NCI-H82 treated with DMSO at 0.1 percent for 48 hours (cell line): ENCODE results near the gene XYLB.

ENCODE experiments used
- DNase-seq: peaks from one replicate; lab custom pipeline; 2025; ENCODE audit not compliant: unreplicated experiment; lab: John Stamatoyannopoulos, UW

XYLB gene

DNA sequence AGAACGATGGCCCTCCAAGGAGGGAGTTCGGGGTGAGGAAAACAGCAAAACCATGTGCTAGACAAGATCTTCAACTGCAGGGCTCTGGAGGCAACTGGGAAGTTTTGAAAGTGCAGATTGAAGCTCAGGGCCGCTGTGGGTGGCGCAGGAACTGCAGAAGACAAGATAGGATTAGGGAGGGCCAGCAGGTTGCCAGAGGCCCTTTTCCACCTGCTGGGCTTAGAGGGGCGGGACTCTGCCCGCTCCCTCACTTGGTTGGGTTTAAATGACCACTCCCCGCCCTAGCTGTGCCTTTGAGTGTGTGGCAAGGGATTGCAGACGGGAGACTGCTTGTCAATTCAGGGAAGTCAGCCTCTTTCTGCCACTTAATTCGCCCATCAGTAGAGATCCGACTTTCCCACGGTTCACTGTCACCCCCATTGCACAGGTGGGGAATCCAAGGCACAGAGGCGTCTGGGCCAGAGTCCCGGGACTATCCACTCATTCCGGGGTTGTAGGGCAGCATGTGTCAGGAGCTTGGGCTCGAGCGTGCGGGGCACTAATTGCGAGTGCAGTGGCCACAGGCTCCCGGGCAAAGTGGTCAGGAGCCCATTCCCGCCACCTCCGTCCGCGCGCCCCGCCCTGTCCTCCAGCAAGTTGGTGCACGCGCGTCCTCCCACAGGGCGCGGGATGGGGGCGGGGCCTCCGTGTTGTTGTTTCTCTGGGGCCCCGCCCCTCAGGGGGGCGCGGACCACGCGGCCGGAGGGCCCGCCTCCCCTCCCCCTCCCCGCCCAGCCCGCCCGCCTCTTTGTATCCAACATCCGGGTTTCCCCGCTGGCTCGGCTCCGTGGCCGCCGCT lies 106.7 kb downstream of the XYLB start, which contains the start of gene ACVR2B:
TSS of gene ACVR2B (plus strand) at position 816 of the 838 bp plus-strand sequence. CDS start 433 bp downstream, outside the sequence.
- DNase-seq = peak; percentile 56

DNA sequence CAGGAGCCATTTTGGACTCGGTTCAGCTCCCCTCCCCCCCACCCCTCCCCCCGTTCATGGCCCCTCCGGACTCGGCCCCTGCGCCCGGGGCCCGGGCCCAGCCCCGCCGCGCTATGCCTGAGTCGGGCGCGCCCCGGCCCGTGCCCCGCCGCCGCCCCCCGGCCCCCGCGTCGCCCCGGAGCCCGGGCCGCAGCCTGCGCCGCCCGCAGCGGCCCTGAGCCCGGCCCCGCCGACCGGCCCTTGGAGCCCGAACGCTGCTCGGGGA lies 107.3 kb downstream of the XYLB start:
- DNase-seq = no peak

DNA sequence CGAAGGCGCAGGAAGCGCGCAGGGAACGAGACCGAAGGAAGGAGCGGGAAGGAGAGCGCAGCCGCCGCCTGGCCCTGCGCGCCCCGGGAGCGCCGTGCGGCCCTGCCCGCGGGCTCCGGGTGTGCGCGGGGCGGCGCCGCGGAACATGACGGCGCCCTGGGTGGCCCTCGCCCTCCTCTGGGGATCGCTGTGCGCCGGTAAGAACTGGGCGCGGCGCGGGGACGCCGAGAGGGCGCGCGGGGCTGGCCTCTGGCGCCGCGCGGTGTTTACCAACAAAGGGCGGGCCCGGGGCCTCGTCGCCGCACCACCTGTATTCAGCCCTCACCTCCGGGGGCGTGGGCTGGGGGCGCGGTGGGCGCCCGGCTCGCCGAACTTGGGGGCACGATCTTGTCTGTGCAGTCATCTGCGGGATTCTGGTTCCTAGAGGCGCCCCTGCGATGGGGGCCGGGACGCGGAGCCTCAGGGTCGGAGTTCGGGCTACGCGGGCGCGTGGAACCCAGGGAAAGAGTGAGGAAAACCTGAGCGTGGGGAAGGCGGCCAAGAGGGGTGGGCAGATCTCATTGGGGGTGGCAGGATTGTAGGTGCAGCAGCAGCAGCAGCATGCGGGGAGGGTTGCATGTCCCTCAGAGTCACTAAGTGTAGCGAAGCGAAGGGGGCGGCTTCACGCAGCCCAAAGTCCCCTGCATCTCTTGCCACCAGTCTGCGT lies 107.7 kb downstream of the XYLB start:
- DNase-seq = no peak

DNA sequence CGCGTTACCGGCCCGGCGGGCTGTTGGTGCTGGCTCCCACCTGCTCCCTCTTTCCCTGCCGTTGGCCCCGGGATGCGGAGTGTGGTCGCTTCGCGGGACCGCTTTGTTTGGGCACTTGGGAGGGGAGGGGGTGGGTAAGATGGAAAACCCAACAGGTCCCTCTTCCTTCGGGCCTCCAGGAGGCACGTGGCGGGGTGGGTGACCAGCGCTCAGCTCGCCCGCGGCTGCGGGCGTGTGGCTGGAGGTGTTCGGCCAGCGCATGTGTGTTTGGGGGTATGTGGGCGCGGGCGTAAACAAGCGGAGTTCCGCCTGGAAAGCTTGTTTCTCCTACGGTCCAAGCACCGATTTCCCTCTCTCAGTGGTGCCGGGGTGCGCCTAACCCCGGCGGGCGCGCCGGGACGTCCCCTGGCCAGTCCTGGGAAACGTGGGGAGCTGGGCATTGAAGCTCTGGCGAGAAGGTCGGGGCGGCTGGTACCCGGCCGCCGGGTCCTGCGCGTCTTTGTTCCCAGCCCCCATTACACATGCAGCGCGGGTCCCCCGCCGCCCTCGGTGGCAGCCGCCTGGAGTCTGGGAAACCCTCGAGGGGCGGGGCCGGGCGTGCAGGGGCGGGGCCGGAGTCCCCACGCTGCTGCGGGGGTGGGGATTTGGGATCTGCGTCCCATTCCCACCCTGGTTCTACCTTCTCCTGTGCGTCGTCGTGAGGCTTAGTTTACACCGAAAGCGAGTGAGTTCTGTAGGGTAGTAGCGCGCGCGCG lies 108.5 kb downstream of the XYLB start:
- peak; percentile 13 for DNase-seq

DNA sequence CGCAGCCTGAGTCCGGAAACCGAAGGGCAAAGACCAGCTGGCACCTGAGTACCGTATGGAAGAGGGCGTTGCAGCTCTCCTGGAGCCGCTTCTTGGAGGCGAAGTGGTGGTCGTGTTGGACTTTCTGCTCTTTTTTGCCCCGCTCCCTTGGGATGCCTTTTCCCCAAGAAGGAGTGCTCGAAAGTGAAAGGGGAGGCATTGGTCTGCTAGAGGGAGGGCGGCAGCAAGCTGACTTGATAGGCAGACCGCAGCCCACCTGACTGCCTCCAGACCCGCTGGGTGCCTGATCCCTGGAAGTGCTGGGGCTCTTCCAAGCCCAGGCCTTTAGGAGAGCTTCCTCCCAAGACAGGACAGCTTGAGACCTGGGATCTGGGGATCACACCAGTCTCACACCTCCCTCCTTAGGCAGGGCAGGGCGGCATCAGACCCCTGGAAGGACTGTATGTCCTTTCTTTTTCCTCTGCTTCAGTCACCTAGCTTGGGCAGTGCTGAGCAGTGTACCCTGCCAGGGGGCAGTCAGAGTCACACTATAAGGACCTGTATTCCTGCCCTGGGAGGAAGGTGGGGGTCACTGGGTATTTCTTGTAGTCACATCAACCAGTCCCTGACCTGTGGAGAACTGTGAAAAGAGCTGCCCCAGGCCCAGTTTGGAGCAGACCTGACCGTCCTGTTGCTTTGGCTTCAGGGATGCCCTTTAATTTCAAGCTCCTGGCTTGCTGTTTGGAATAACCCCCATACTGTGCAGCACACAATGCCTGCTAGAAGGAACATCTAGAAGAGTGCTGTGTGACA lies 109.2 kb downstream of the XYLB start:
- DNase-seq = no peak

DNA sequence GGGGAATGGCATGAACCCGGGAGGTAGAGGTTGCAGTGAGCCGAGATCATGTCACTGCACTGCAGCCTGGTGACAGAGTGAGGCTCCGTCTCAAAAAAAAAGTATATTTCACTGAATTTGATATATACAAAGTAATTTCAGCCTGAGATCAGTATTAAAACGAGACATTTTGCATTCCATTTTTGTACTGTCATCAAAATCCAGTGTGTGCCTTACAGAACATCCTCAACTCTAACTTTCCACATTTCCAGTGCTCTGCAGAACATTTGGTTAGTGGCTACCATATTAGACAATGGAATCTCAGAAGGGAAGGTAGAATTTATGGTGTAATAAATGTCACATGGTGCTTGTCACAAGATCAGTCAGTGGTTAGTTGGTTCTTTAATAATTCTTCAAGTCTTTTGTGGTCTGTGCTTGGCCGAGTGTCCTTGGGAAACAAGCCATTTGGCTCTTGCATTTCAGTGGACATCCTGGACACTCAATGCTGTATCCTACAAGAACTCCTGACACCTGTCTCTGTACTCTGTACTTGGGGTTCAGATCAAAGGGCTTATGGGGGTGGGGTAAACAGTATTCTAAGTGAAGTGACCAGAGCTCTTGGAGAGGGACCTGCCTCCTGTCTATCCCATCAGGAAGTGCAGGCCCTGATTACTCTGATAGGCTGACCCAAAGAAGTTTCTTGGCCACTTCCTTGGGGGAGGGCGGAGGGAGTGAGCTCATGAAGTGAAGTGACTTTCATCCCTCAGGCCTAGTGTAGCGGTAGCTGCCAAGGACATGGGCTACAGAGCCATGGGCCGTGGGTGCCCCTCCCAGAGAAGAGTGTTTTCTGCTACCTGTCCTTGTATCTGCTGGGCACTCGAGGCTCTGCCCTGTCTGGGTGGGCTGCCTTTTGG lies 110.8 kb downstream of the XYLB start:
- DNase-seq = no peak

DNA sequence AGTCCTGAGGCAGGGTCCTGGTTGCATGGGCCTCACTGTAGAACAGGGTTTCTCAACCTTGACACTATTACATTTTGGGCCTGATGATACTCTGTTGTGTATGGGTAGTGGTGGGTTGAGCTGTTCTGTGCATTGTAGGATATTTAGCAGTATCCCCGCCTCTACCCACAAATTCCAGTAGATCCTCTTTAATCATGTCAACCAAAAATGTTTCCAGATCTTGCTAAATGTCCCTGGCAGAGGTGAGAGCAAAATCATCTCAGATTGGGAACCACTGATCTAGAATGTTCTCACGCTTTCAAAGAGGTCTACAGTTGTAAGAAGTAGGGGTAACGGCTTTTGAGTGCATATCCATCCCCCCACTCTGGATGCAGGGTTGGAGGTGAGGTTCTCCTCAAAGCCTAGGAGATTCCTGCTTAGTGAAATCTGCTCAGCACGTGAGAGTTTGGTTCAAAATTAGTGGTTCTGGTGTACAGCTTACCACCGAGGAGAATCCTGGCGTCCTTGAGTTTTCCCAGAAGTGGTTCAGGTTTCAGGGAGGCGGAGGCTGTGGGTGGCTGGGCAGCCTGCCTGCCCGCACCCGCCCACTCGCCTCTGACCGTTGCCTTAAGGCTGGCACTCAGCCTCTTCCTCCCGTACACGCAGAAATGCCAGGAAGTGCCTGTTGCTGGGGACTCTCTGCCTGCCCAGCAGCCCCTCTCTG lies 112.4 kb downstream of the XYLB start:
- no peak for DNase-seq

DNA sequence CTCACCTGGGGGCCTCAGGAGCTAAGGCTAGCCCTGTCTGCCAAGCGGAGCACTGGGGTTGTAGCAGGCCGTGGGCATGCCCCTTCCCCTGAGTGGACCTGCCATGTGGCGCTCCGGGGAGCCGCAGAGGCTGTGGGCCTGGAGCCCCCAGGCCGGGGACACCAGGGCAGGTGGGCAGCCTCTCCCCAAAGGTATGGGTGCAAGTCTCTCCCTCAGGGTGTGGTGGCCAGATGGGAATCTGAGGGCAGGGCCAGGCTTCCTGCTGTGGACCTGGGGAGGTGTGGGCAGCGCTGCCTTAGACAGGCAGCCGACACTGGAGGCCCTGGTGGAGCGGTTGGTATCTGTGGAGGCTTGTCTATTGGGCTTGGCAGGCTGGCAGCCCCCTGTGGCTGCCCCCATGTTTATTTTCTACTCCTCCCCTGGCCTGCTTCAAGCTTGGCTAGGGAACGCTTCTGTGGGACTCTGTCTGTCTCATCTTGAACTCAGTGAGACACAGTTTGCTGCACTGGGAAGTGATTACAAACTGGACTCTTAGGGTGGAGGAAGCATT lies 113.0 kb downstream of the XYLB start:
- no peak for DNase-seq

DNA sequence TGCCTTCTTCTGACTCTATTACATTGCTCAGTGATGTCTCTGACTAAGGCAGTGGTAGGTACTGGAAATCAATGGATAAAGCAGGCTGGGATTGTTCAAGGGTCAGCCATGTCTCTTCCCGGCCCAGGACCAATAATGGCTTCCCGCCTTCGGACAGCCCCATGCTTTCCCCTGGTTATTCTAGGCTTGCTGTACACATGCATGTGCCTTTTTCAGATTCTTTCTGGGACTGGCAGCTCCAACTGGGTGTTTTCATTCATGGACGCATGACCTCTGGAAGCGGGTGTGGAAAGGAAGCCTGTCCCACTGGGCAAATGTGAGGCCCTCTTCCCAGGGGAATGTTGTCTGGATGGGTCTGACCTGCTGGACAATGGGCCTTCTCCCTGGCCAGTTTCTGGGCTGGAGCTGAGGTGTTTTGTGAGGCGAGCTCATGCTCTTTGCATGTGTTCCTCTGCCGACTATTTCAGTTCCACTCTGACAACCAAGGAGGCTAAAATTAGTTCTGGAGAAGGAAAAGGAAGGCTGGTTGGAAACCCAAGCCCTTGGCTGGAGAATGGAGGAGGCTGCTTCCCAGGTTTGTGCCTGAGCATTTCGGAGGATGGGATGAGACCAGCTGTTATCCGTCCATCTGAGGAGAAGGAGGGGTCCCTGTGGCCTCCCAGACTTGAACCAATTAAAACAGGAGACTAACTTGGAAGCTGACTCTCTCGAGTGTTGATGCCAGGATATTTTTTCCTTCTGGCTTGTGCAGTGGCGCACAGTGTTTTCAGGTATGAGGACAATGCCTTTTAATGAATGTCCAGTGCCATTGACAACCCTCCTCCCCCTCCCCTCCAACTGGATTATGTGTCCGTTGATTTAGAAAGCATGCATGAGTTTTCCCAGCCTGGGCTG lies 114.0 kb downstream of the XYLB start:
- DNase-seq = no peak
